ENCODE results near the gene ISYNA1. TPM values are rescaled to one million over a fixed set of nuclear protein-coding genes. Genes with fewer than 3 reads are reported as not detected.

Gene ISYNA1
- total and polyA plus RNA-seq, 2 of the 8 experiments (the other 6 are each of a cell fraction or from before 2014, with no cell fraction given) = 207 to 264 TPM

DNA sequence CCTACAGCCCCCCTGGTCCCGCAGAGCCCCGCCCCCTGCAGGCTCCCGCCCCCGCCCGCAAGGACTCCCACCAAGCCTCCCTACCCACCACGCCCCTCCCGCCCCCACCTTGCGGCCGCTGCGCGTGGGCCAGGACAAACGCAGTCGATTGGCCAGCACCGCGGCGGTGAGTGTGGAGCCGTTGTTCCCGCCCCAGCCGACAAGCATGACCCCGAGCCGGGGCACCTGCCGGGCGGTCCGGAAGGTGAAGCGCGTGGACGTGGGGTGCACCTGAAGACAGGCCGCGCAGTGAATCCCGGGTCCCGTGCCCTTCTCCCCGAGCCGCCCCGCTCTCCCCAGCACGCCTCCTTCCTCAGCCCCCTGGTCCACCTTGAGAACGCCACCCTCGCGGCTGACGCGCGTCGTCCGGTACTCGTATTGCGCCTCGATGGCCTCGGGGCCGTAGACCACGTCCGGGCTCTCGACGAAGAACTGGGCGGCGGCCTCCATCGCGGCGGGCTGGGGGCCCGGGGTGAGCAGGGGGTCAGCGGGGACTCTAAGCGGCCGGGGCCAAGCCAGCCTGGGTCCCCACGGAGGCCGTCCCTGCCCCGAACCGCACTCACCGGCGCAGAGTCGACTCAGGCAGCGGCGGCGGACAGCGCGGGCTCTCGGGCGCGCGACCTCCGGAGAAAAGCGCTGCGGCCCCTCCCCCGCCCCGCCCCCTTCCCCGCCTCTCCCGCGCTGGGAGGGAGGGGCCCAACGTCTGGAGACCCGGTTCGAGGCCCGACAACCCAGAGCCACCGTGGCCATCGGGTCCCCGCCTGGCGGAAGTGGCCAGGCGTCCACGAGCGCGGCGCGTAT is at the start of gene ISYNA1 (continued):
- 0 out of 4 replicates have a peak, but pooled peaks of 1 of the 2 experiments have one; percentile 1 for TF ChIP-seq SIN3A (conservative IDR thresholded peaks at IDR 0.05 in 1 of 2, IDR thresholded peaks at IDR 0.05 in 1 of 2; ENCODE audit: low read depth in 1 of 2, low read length in 2 of 2)
- TF ChIP-seq ASH2L (IDR thresholded peaks at IDR 0.05; ENCODE audit: low read length) = peak; percentile 30
- no peak for TF ChIP-seq BCL11A (IDR thresholded peaks at IDR 0.05; ENCODE audit: low read depth in 2 of 2, low read length in 2 of 2)
